T-helper 2 cell (primary cell): ENCODE data around the gene CFAP61.
"Not testable (repeated sequence)": the region's sequence is repeated elsewhere in the genome, so short reads cannot be mapped to it uniquely, and the experiment has no call there.

Experiments
- DNase-seq, 5 experiments: peaks; one replicate each; pipeline versions ENCODE4 v3.0.0 to v3.0.0-alpha.2; 2012 to 2022

Gene CFAP61

DNA sequence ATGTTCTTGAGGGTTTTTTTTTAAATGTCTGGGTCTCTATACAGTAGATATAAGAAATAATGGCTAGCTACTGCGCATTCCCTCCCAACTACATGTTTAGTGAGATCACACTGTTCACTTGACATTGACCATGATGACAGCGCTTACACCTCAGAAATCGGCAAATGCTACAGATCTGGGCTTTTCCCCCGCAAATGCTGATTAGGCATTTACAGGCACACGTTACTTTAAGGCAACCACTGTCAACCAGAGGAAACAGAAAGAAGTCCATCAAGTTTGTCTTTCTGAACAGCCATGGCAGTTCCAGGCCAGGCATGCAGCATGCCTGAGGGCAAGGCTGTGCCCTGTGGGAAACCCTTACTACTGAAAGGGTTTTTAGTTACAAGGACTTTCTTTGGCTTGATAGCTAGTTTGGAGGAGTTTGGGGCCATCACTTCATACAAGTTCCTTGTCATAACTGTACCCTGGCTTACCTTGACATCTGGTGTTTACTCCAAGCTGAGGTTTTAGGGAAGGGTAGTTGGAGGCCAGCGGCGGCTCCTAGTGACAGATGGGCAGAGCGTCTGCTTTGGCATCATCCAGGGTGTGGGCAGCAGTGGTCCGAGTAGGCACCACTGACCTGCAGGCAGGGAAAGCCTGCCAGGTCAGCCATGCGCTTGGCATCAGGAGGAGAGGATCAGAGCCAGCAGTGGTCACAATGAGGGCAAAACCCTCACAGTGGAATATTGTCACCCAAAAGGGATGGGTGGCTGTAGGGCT, 43.0 kb downstream of the CFAP61 start:
- no peak for DNase-seq

DNA sequence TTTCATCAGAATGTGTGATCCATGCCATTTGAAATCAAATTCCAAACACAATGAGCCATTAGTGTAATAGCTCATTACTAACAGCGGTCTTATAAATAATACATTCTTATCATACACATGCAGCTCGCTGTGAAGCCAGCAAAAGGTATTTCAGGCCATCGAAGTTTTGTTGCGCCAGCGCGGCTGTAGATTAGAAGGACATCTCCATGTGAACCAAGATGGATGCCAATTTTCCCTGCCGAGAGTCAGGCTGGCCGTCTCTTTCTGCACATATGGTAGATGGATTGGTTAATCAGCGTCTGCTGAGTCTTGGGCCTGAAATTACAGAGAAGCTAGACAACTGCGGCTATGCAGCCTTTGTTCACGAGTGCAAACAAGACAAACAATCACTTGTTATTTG, 44.1 kb downstream of the CFAP61 start:
- no peak for DNase-seq

DNA sequence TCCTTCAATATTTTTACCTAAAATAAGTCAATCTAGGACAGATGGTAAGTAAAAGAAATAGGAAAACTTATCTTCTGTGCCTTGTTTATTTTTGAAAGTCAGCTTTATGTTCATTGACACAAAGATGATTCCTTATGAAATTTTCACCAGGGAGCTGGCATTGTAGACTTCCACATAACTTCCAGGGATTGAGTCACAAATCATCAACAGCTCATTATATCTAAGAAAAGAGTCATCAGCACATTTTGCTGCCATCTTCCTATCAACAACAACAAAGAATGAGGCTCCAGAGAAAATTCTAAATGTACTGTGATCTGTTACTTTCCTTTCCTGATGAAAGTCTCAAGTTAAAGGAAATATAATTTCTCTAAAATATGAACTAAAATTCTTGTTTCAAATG, 48.5 kb downstream of the CFAP61 start:
- DNase-seq = no peak

DNA sequence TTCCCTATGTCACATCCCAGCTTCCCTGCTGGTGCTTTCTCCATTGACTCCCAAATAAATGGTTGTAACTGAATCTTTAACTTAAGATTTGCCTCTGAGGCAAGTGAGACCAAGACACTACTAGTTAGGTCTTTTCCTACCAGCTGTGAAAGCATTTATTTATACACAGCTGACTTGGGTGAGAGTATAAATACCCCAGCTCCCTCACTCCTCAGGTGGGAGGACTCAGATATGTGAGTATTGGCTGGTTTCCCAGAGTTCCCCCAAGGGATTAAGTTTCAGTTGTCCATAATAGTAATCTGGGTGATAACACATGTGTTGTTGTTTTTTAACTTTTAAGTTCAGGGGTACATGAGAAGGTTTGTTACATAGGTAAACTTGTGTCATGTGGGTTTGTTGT, 49.8 kb downstream of the CFAP61 start:
- no peak for DNase-seq

DNA sequence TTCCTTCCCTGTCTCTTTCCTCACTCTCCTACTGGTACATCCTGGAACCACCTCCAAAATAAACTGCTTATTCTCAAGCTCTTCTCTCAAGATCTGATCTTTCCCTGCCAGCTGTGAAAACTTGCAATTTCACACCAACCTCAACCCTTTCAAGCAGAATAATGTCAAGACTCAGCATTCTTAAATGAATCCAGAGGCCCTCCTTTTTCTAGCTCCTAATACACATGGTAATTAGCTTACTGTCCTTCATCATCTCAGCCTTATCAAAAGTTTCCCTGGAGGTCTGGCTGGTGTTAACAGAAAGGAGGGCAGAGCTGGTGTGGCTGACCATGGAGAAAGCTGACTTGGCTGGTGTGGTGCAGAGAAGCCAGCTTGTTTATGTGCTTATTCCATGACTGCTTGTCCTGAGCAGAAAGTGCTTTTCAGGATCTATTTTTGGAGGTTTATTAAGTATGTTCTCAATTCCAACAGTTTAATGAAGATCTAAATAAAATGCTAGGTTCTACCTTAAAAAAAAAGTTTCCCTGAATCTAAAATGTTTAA, 50.5 kb downstream of the CFAP61 start:
- no peak for DNase-seq

DNA sequence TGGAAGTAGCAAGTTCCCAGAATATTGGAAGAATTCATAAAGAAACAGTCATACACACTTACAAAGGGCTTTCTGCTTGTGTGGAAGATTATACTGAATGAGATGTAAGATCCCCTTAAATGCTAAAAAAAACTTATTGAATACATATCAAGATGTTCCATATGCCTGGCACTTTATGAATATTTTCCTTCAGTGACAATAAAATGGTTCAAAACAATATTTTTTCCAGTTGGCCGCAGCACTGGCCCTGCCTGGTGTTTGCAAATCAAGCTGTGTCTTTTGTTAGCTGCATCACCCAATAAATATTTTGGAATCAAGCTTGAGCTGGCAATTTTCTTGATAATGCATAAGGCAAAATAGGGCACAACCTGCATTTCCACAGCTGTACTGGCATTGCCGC, 51.2 kb downstream of the CFAP61 start:
- no peak for DNase-seq

DNA sequence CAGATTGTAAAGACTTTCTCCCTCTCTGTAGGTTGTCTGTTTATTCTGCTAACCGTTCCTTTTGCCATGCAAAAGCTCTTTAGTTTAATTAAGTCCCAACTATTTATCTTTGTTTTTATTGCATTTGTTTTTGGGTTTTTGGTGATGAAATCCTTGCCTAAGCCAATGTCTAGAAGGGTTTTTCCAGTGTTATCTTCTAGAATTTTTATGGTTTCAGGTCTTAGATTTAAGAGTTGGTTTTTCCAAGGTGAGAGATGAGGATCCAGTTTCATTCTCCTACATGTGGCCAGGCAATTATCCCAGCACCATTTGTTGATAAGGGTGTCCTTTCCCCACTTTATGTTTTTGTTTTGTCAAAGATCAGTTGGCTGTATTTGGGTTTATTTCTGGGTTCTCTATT, 70.9 kb downstream of the CFAP61 start:
- not testable (repeated sequence) for DNase-seq

DNA sequence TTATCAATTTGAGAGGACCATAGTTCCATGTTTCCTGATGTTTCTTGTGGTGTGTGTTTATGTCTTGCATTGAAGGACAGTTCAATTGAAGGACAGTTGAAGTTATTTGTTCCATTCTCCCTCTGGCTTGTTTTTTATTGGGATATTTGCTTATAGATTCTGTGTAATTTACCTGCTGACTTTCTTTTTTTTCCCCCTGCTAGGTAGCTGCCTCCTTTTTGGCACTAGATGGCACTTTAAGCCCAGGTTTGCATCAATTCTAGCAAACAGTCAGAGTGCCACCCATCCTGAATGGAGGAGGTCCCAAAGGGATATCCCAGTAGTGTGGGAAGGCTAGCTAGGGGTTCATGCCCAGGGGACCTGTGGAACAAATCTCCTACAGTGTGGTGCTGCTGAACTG, 78.1 kb downstream of the CFAP61 start:
- DNase-seq = peak in 1 of 5 experiments; percentile 0

DNA sequence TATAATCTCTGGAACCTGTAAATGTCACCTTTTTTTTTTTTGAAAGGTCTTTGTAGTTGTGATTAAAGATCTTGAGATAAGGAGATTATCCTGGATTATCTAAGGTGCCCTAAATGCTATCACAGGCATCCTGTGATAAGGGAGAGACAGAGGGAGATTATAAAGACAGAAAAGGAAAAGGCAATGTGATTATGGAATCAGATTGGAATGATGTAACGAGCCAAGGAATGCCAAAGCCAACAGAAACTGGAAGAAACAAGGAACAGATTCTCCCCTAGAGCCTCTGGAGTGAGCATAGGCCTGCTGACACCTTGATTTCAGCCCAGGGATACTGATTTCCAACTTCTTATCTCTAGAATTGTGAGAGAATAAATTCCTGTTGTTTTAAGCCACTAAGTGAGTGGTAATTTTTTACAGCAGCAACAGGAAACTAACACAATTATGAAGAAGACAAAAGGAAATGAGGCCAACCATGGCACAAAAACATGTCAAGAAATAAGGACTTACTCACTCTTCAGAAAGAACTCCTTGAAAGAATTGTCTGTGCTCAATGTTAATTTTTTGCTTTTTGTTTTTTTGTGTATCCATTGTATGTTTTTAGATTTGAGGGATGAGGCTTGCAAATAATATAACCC, 82.7 kb downstream of the CFAP61 start:
- DNase-seq = no peak

DNA sequence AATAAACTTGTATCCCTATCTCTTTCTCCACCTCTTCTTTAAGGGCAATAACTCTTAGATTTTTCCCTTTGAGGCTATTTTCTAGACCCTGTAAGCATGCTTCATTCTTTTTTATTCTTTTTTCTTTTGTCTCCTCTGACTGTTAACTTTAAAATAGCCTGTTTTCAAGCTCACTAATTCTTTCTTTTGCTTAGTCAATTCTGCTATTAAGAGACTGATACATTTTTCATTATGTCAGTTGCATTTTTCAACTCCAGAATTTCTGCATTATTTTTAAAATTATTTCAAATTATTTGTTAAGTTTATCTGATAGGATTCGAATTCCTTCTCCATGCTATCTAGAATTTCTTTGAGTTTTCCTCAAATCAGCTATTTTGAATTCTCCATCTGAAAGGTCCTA, 84.0 kb downstream of the CFAP61 start:
- no peak for DNase-seq

DNA sequence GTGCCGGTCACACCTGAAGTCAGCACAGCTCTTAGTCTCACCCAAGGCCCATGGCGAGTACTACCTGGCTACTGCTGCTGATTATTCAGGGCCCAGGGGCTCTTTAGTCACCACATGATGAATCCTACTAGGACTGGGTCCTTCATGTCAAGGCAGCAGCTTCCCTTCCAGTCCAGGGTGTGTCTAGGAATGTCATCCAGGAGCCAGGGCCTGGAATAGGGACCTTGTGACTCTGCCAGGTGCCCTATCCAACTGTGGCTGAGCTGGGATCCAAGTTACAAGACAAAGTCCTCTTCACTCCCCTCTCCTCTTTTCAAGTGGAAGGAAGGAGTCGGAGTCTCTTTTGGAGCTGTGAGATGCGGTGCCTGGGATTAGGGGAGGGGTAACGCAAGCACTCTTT, 85.5 kb downstream of the CFAP61 start:
- DNase-seq = no peak

DNA sequence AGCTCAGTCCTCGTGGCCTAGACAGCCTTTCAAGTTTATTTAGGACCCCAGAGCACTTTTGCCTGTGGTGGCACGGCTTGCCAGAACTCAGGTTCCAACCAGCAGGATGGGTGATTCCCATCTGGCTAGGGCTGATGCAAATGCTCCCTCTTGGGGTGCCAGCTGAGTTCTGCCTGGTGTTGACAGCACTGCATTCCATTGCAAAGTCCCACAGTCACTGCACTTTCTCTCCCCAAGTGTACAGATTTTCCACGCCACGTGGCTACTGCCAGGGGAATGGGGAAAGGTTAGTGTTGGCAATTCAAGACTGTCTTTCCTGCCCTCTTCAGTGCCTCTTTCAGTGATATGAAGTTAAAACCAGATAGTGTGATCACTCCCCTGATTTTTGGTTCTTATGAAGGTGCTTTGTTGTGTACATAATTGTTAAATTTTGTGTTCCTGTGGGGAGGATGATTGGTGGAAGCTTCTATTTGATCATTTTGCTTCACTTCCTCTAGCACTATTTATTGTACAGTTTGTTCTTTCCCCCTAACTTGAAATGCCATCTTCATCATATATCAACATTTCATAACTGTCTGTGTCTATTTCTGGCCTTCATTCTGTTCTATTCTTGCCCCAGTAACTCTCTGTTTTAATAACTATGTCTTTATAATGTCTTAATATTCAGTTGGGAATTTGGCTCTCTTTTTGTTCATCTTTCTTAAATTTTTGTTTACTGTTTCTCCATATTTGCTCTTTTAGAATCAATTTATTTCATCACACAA, 86.2 kb downstream of the CFAP61 start:
- no peak for DNase-seq

DNA sequence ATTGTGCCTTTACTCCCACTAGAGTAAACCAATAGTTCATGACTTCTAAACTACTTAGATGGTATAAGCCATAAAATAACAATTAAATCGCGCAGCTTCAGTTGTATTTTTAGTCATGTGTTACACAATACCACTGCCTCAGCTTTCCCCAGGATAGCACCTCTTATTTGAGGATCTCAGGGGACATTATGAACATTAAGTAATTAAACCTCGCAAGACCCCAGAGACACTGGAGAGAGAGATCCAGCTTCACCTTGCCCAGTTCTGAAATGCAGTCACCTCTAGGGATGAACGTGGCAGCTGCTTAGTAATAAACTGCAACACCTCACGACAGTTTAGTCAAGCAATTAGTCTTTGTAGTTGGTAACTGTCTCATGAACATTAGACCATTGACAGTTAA, 87.1 kb downstream of the CFAP61 start:
- no peak for DNase-seq

DNA sequence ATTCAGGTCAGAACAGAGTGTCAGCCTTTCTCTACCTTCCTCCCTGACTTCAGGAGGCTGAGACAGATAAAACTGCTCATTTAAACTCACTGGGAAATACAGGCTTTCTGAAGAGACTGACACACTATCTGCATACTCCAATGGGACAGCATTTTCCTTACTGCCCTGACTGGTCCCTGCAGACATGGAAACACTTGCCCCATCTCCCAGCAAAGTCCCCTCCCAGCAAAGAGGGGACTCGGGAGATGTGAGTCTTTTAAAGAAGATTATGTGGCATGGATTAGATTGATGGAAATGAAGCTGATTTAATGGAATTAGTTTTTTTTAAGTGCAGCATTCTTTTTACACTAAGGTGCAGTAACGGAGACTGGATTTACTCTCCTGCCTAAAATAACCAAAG, 90.8 kb downstream of the CFAP61 start:
- DNase-seq = no peak

DNA sequence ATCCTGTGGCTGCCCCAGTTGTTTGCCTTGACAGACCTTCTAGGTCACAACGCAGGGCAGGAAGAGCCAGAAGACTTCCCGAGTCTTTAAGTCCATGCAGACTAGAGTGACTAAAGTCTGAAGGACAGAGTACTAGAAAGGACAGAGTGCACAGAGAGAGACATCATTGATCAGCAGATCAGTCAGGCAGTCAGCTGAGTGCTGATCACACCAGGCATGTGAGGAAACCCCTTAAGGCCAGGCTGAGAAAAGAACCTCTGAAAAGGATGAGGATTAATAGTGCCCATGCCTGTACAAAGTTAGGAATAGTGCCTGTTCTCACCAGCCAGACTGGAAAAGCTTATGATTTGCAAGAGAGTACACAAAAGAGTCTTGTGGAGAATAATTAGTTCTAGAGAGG, 91.3 kb downstream of the CFAP61 start:
- no peak for DNase-seq

DNA sequence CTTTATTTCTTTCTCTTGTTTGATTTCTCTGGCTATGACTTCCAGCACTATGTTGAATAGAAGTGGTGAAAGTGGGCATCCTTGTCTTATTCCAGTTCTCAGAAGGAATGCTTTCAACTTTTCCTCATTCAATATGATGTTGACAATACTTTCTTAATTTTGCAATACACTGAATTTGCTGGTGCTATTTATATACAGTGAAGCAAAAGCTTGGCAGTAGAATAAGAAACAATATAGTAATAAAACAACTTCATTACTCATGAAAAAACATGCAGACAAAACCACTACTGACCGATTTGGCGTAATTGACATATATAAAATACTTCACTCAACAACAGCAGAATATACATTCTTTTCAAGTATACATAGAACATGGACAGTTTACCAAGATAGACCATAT, 96.4 kb downstream of the CFAP61 start:
- DNase-seq = no peak

DNA sequence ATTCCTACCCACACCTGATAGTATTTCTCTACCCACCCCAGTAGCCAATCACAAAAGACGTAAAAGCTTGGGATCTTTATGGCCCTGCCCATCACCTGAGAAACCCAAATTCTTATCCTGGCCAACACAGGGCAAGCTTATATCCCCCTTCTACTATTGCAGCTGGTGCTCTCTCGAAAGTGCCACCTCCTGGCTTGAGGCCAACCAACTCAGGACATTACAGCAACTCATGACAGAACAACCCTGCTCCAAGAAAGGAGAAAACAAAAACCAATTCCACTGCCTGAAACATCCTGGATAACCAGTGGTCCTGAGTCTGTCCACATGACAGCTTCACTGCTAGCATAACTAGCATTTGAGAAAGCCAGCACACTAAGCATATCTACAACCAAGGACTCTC, 97.9 kb downstream of the CFAP61 start:
- DNase-seq = no peak

DNA sequence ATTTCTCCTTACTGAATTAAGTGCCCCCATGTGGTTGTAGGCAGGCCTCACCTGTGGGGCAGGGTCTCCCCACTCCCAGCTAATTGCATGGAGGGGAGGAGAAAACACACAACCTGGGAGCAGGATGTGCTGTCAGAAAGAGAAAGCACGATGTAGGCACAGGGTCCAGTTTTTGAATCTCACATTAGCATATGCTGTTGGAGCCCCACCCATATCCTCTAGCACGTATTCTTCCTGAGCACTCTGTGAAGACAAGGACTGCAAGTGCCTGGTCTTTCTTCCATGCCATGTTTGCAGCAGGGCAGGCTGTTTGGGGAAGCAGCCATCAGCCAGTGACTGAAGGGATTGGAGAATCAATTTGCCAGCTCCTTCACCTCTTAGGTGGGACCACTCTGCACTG, 108.2 kb downstream of the CFAP61 start:
- no peak for DNase-seq

DNA sequence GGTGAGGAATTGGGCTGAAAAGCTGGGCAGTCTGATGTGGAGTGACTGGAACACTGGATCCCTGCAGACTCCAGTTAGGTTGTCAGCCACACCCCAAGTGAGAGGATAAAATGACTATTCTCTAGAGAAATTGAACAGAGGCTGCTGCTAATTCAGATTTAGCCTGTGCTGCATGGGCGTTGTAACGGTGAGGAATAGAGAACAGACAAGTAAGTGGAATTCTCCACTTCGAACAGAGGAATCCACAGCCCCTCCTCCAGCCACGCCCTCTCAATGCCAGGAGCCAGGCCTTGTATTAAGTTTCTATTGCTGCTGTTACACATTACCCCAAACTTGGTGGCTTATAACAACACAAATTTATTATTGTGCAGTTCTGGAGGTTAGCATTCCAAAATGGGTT, 109.3 kb downstream of the CFAP61 start:
- DNase-seq = no peak

DNA sequence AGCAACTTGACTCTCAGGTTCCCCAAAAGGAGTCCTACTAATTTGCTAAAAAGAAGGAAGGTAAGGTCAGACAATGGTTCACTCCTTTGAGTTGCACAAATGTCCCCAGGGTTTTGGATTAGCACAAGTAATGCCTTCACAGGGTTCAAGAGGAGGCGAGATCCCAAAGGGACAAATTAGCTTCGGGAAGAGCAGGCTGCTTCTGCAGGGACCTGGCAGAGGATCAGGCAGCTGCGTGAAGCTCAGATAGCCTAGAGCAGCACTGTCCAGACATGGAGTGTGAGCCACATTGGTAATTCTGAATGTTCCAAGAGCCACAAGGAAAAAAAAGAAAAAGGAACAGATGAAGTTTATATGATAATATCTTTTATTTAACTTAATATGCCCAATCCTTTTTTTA, 115.4 kb downstream of the CFAP61 start:
- no peak for DNase-seq

DNA sequence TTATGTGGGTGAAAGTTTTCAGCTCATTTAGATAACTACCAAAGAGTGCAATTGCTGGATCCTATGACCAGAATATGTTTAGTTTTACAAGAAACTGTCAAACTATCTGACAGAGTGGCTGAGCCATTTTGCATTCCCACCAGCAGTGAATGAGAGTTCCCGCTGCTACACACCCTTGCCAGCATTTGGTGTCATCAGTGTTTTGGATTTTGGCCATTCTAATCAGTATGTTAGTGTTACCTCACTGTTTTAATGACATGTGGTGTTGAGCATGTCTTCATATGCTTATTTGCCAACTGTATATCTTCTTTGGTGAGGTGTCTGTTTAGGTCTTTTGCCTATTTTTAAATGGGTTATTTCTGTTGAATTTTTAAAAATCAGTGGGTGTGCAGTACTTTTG, 120.9 kb downstream of the CFAP61 start:
- DNase-seq = no peak

DNA sequence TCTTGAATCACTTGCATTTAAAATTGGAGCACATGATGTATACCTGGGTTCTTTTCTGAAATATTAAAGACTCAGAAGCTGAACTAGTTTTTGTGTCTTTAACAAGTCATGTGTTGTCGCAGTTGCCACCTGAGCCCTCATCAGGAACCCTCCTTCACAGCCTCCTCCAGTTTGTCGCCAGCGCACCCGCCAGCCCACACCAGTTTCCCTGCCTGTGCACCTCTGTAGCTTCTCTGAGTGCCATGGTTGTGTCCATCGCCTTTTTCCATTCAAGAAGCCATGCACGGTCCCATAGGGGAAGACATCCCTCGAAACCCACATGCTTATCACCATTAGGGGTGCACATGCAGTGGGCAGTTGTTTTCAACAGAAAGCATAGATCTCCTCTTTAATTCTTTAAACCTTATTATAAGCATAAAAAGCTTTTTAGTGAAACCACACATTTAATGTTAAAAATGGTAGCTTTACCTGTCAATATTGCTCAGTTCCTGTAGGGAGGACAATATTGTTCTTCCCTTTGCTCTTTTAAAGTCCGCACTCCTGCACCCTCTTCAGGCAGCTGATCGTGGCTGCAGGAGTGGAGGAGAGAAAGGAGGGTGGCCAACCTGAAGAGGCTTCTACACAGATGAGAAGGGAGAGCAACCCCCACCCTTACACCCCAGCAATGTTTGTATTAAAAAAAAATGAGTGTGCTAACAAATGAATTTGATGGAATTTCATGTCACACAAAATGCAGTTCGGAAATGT, 121.9 kb downstream of the CFAP61 start:
- DNase-seq = no peak

DNA sequence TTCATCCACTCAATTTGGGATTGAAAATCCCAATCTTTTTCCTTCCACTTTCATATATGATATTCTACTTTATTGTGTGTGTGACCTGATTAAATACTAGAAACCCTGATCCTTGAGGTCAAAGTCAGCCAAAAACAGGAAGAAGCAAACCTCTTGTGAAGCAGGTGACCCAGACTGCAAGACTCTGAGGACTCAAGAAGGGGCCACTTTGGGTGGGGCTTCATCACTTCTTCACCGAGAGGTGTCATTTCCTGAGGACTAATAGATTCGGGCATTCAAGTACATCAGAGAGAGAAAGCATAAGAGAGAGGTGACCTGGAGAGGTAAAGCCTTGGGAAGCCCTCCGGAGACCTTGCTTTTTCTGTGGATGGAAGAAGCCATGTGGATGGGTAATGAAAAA, 129.0 kb downstream of the CFAP61 start:
- peak in 1 of 5 experiments; percentile 62 for DNase-seq
